Activated CD8-positive, alpha-beta T cell treated with anti-CD3 and anti-CD28 coated beads, Interleukin-2, amount 10 ng/mL, durations not matched to agents 7 days and 5 days (primary cell): Measurements from ENCODE around the gene GTF2H4. TPM values are rescaled to one million over a fixed set of nuclear protein-coding genes. Genes with fewer than 3 reads are reported as not detected.
"Not testable (repeated sequence)": the region's sequence is repeated elsewhere in the genome, so short reads cannot be mapped to it uniquely, and the experiment has no call there.

Experiments used
- ATAC-seq: fragments of 150-1000 bp; cut with Tn5 transposase; one replicate; pipeline ENCODE4 v1.10.0; 2021; ENCODE audit warnings: moderate library complexity
- CTCF ChIA-PET: fragments of 350-600 bp; sonication (Branson Sonifier 250); formaldehyde crosslinking; loops from one replicate; lab custom pipeline; 2021; ENCODE audit warnings: antibody characterized with exemption; lab: Charles Lee
- POLR2A ChIA-PET: fragments of 350-600 bp; sonication (Branson Sonifier 250); formaldehyde crosslinking; loops from one replicate; lab custom pipeline; 2021; ENCODE audit warnings: antibody characterized with exemption; lab: Charles Lee
- DNase-seq: peaks from one replicate; pipeline ENCODE4 v3.0.0-alpha.2; 2020
- H3K27ac Mint-ChIP-seq: one replicate; pipeline ENCODE4 v1.8.0; 2021; ENCODE audit warnings: mild to moderate bottlenecking, mixed read lengths
- H3K27me3 Mint-ChIP-seq: one replicate; pipeline ENCODE4 v1.8.0; 2021; ENCODE audit warnings: low read depth, mixed read lengths
- H3K36me3 Mint-ChIP-seq: one replicate; pipeline ENCODE4 v1.8.0; 2021; ENCODE audit warnings: low read depth, mixed read lengths
- H3K4me1 Mint-ChIP-seq: one replicate; pipeline ENCODE4 v1.8.0; 2021; ENCODE audit warnings: low read depth, mixed read lengths
- H3K4me3 Mint-ChIP-seq: one replicate; pipeline ENCODE4 v1.8.0; 2021; ENCODE audit warnings: mild to moderate bottlenecking, mixed read lengths
- H3K9me3 Mint-ChIP-seq: one replicate; pipeline ENCODE4 v1.8.0; 2022; ENCODE audit warnings: mixed read lengths; ENCODE audit not compliant: insufficient read depth
- total RNA-seq, 2 experiments: library from RNA; stranded (reverse); gene quantifications; one replicate each; pipeline ENCODE4 v1.2.3, GENCODE V29; 2021

GTF2H4 gene
- total RNA-seq, 2 experiments from 2014 or later, result 30.0 to 30.1 TPM

DNA sequence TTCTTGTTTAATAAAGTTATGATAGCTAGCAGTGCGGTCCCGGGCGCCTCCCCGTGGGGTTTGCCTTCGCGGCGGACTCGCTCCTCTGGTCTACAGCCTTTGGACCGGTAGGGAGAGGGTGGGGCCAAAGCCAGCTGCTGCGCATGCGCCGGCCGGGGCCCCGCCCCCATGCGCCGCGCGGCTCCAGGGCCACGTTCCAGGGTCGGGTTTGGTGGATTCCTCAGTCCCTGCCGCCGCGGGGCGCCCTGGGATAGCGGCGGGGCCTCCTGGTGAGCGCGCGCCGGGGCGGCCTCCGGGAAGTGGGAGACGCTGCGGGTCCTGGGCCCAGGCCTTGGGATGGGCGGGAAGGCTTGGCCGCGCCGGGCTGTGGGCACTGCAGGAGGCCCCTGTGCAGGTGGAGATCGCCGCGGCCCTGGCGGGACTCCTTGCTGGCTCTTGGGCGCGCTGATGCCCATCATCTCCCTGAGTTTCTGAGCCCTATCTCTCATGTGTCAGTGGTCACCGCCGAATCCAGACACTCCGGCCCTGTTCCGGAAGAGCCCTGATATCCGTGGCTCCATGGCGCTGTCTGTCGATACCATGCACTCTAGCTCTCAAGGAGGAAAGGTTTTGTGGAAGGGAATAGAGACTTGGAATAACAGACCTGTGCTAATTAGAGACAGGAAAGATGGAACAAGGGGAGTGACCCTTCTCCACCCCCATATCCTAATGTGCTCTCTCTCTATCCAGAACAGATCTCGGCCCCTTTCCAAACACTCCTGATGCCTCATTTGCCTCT lies 6.3 kb downstream of the GTF2H4 start, which contains the start of gene VARS2:
TSS of gene VARS2 (plus strand) at position 163 of the 778 bp plus-strand sequence. CDS start at position 762, 599 bp downstream.
- H3K27me3 Mint-ChIP-seq, result no peaks in the 10 kb centered on the region
- peaks cover 43% of the 10 kb centered on the region for H3K36me3 Mint-ChIP-seq
- no peaks in the 10 kb centered on the region for H3K9me3 Mint-ChIP-seq
- DNase-seq (peak; percentile 87), ATAC-seq (peak; percentile 97)
- peak within 1 kb of the TSS; percentile 89 for H3K27ac Mint-ChIP-seq
- peak within 1 kb of the TSS; percentile 86 for H3K4me3 Mint-ChIP-seq
- ChIA-PET POLR2A (interaction anchor here (0.6 to 1.1 kb wide), 5 partner anchors 21 to 325 kb away, joined by 3 to 4 read pairs (median 3); partner anchors contain the start of gene MRPS18B), CTCF (interaction anchor here (0.6 to 9.3 kb wide), 29 partner anchors 9 to 233 kb away, joined by 3 to 97 read pairs (median 7); partner anchors contain the start of gene DDR1)
- peaks cover 29% of the 10 kb centered on the region for H3K4me1 Mint-ChIP-seq

DNA sequence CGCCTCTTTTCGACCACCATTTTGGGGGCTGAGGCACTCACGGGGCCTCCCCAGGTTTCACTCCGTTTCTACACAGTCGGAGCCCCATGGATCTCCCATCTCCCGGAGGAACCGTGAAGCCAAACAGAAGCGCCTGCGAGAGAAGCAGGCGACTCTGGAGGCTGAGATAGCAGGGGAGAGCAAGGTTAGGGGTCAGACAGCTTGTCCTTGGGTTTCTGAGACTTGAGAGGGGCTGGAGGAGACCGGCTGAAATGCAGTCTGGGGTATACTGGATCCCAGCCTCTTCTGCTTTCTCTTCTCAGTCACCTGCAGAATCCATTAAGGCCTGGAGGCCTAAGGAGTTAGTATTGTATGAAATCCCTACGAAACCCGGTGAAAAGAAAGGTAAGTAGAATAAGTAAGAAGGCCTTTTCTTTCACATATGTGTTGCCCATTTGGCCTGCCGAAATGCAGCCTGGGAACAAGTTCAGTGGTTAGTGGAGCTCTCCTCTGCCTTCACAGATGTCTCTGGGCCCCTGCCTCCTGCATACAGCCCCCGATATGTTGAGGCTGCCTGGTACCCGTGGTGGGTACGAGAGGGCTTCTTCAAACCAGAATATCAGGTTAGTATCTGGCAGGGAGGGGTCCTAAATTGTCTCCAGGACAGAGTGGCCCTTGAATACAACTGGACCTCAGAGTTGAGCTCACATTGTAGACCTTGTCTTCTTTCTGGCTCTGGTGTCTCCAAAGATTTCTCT lies 7.0 kb downstream of the GTF2H4 start:
- no peak for DNase-seq
- no peaks in the 10 kb centered on the region for H3K27me3 Mint-ChIP-seq
- no peak for ATAC-seq
- H3K36me3 Mint-ChIP-seq, result peaks cover 48% of the 10 kb centered on the region
- ChIA-PET CTCF (interaction anchor here (0.6 to 9.3 kb wide), 28 partner anchors 9 to 233 kb away, joined by 3 to 97 read pairs (median 8); partner anchors contain the start of gene DDR1), POLR2A (no interaction called here)
- H3K9me3 Mint-ChIP-seq, result no peaks in the 10 kb centered on the region
- H3K4me1 Mint-ChIP-seq, result peaks cover 29% of the 10 kb centered on the region
- H3K4me3 Mint-ChIP-seq, result peak overlapping the region; percentile 86
- peak overlapping the region; percentile 89 for H3K27ac Mint-ChIP-seq

DNA sequence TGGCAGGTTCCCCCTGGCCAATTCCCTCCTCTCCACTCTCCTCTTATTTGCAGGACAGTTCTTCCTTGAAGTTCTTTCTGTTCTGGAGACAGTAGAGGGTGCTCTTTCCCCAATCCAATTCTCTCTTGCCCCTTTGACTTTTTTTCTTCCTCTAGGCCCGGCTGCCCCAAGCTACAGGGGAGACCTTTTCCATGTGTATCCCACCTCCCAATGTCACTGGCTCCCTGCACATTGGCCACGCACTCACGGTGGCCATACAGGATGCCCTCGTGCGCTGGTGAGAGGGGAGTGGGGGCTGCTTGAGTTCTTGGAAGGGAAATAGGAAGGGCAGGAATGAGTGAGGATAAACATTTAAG lies 7.6 kb downstream of the GTF2H4 start:
- no peaks in the 10 kb centered on the region for H3K9me3 Mint-ChIP-seq
- no peak for ATAC-seq
- H3K4me1 Mint-ChIP-seq, result peaks cover 29% of the 10 kb centered on the region
- H3K27ac Mint-ChIP-seq, result peak overlapping the region; percentile 5
- H3K4me3 Mint-ChIP-seq, result peak overlapping the region; percentile 86
- ChIA-PET CTCF (interaction anchor here (0.6 to 9.3 kb wide), 33 partner anchors 8 to 236 kb away, joined by 3 to 97 read pairs (median 6); partner anchors contain the start of gene DDR1), POLR2A (no interaction called here)
- DNase-seq, result peak; percentile 46
- H3K36me3 Mint-ChIP-seq, result peaks cover 48% of the 10 kb centered on the region
- H3K27me3 Mint-ChIP-seq, result no peaks in the 10 kb centered on the region

DNA sequence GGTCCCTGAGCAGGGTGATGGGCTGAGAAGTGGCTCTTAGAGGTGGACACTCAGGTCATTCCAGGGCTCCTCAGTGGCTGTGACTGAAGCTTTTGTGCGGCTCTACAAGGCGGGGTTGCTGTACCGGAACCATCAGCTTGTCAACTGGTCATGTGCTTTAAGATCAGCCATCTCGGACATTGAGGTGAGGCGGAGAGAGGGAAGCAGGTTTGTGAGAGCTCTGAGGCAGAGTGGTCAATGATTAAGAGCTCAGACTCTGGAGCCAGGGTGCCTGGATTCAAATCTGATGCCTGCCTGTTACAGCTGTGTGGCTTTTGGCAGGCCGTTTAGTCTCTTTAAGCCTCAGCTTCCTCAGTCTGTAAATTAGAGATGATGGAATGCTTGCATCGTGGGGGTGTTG lies 9.0 kb downstream of the GTF2H4 start:
- POLR2A ChIA-PET, result interaction anchor here (0.9 kb wide), 1 partner anchor 9 kb away, joined by 3 read pairs; the partner anchor contains the start of gene GTF2H4

DNA sequence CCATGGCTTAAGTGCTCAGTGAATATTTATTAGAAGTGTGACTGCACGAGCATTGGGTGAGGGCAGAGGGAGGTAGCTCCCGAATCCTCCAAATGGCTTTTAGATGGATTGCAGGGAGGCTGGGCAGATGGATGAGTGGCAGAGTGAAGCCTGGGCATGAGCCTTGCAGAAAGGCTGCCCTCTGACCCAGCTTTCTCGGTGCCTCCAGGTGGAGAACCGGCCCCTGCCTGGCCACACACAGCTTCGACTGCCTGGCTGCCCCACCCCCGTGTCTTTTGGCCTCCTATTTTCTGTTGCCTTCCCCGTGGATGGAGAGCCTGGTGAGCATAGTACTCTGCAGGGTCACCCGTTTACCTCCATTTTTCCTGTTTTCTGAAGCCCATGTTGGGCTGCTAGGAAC lies 9.5 kb downstream of the GTF2H4 start:
- DNase-seq (no peak), ATAC-seq (no peak)
- Mint-ChIP-seq H3K4me1 (peaks cover 29% of the 10 kb centered on the region), H3K36me3 (peaks cover 38% of the 10 kb centered on the region), H3K4me3 (no peak overlapping the region), H3K27me3 (no peaks in the 10 kb centered on the region), H3K27ac (no peak overlapping the region), H3K9me3 (no peaks in the 10 kb centered on the region)
- CTCF ChIA-PET, result interaction anchor here (1.1 to 9.3 kb wide), 7 partner anchors 12 to 238 kb away, joined by 3 to 97 read pairs (median 56); no protein-coding TSS in a partner anchor
- POLR2A ChIA-PET, result interaction anchor here (0.9 kb wide), 1 partner anchor 10 kb away, joined by 3 read pairs; the partner anchor contains the start of gene GTF2H4

More for the DNA sequence above, 9.0 kb downstream of the GTF2H4 start:
- H3K4me3 Mint-ChIP-seq, result no peak overlapping the region
- CTCF ChIA-PET, result interaction anchor here (1.1 to 9.3 kb wide), 8 partner anchors 9 to 238 kb away, joined by 3 to 97 read pairs (median 41); no protein-coding TSS in a partner anchor
- H3K27ac Mint-ChIP-seq, result no peak overlapping the region
- peaks cover 42% of the 10 kb centered on the region for H3K36me3 Mint-ChIP-seq
- H3K27me3 Mint-ChIP-seq, result no peaks in the 10 kb centered on the region
- ATAC-seq, result no peak
- DNase-seq, result no peak
- H3K9me3 Mint-ChIP-seq, result no peaks in the 10 kb centered on the region
- H3K4me1 Mint-ChIP-seq, result peaks cover 29% of the 10 kb centered on the region

DNA sequence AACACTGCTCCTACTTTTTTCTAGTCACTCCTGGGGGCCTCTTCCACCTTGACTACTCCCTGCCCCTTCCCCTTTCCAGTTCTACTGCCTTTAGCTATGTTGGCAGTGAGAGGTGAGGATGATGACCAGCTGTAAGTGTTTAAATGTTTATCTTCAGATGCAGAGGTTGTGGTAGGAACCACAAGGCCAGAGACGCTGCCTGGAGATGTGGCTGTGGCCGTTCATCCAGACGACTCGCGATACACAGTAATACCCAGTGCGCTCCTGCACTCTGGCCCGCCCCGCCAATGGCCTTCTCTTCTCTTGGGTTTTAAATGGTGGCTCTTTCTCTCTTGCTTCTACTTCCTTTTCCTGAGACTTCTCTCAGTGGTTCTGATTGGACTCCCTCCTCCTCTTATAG lies 10.7 kb downstream of the GTF2H4 start:
- H3K36me3 Mint-ChIP-seq, result peaks cover 37% of the 10 kb centered on the region
- ChIA-PET POLR2A (no interaction called here), CTCF (interaction anchor here (0.6 to 9.3 kb wide), 4 partner anchors 152 to 167 kb away, joined by 3 to 83 read pairs (median 3); no protein-coding TSS in a partner anchor)
- H3K27ac Mint-ChIP-seq, result no peak overlapping the region
- H3K27me3 Mint-ChIP-seq, result no peaks in the 10 kb centered on the region
- no peak for DNase-seq
- no peak for ATAC-seq
- H3K4me3 Mint-ChIP-seq, result no peak overlapping the region
- H3K9me3 Mint-ChIP-seq, result no peaks in the 10 kb centered on the region
- peaks cover 21% of the 10 kb centered on the region for H3K4me1 Mint-ChIP-seq

DNA sequence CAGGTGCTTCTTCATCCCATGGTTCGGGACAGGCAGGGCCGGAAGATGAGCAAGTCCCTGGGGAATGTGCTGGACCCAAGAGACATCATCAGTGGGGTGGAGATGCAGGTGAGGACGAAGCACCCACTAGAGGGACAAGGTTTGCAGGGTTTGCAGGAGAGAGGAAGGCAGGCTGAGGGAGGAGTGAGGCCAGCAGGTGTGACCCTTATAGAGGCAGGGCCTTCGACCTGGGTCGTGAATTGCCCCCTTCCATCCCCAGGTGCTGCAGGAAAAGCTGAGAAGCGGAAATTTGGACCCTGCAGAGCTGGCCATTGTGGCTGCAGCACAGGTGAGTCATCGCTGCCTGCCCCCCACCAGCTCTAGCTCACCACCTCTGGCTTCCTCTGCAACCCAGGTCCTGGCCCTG lies 14.4 kb downstream of the GTF2H4 start:
- Mint-ChIP-seq H3K4me3 (no peak overlapping the region), H3K4me1 (no peaks in the 10 kb centered on the region), H3K27me3 (no peaks in the 10 kb centered on the region), H3K36me3 (peaks cover 39% of the 10 kb centered on the region), H3K27ac (no peak overlapping the region), H3K9me3 (no peaks in the 10 kb centered on the region)
- CTCF ChIA-PET, result no interaction called here
- ATAC-seq, result no peak
- POLR2A ChIA-PET, result no interaction called here
- no peak for DNase-seq

DNA sequence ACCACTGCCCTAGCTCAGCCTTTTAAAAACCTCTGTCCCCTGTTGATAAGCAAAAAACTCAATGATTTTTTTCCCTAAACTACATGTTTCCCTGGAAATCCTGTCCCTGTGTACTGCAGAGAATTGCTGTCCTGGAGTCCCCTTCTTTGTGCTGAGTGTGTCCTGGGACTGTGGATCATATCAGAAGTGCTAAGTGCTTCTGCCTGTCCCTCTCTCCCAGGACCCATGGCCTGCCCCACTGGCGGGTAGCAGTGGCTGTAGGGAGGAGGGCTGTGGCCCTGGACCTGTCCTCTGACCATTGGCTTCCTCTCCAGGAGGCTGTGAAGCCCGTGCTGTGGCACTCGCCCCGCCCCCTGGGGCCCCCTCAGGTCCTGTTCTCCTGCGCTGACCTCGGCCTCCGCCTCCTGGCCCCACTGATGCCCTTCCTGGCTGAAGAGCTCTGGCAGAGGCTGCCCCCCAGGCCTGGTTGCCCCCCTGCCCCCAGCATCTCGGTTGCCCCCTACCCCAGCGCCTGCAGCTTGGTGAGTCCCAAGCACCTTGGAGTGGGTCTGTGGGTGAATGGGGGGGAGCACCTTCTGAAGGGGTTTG lies 16.1 kb downstream of the GTF2H4 start:
- H3K4me1 Mint-ChIP-seq, H3K27ac Mint-ChIP-seq, ATAC-seq, H3K27me3 Mint-ChIP-seq, H3K9me3 Mint-ChIP-seq, POLR2A ChIA-PET, DNase-seq, H3K4me3 Mint-ChIP-seq: not testable (repeated sequence)
- CTCF ChIA-PET, result interaction anchor here (1.3 kb wide), 1 partner anchor 9 kb away, joined by 5 read pairs; no protein-coding TSS in a partner anchor
- H3K36me3 Mint-ChIP-seq, result peaks cover 39% of the 10 kb centered on the region

DNA sequence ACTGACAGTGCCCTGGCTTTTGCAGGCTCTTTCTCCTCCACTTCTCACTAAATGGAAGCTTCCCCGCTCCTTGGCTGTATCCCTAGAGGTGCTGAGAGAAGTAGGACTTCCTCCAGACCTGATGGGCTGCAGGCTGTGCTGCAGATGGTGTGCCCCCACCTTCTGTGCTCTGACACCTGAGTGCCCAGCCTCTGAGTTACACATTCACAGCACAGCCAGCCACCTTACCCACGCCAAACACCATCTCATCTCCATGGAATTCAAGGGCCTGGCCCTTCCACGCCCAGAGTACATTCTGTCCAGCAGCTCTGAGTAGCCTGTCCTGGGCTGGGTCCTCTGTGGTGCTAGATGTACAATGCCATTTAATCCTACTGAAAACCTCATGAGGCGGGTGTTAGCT lies 18.6 kb downstream of the GTF2H4 start:
- H3K4me3 Mint-ChIP-seq, result no peak overlapping the region
- CTCF ChIA-PET, result interaction anchor here (0.7 to 1.9 kb wide), 5 partner anchors 11 to 176 kb away, joined by 3 to 10 read pairs (median 3); no protein-coding TSS in a partner anchor
- no peaks in the 10 kb centered on the region for H3K4me1 Mint-ChIP-seq
- no peak overlapping the region for H3K27ac Mint-ChIP-seq
- DNase-seq (no peak), ATAC-seq (no peak)
- POLR2A ChIA-PET, result no interaction called here
- peaks cover 31% of the 10 kb centered on the region for H3K36me3 Mint-ChIP-seq
- no peaks in the 10 kb centered on the region for H3K27me3 Mint-ChIP-seq
- H3K9me3 Mint-ChIP-seq, result no peaks in the 10 kb centered on the region

DNA sequence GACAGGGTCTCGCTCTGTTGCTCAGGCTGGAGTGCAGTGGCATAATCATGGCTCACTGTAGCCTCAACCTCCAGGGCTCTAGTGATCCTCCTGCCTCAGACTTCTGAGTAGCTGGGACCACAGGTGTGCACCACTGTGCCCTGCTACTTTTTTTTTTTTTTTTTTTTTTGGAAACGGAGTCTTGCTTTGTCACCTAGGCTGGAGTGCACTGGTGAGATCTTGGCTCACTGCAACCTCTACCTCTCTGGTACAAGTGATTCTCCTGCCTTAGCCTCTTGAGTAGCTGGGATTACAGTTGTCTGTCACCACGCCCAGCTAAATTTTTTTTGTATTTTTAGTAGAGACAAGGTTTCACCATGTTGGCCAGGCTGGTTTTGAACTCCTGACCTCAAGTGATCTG lies 19.1 kb downstream of the GTF2H4 start:
- POLR2A ChIA-PET, ATAC-seq, DNase-seq, H3K4me1 Mint-ChIP-seq, H3K4me3 Mint-ChIP-seq, H3K27me3 Mint-ChIP-seq, H3K27ac Mint-ChIP-seq, H3K9me3 Mint-ChIP-seq: not testable (repeated sequence)
- peaks cover 31% of the 10 kb centered on the region for H3K36me3 Mint-ChIP-seq
- CTCF ChIA-PET, result interaction anchor here (1.1 to 1.3 kb wide), 3 partner anchors 105 to 175 kb away, joined by 3 to 4 read pairs (median 3); no protein-coding TSS in a partner anchor

DNA sequence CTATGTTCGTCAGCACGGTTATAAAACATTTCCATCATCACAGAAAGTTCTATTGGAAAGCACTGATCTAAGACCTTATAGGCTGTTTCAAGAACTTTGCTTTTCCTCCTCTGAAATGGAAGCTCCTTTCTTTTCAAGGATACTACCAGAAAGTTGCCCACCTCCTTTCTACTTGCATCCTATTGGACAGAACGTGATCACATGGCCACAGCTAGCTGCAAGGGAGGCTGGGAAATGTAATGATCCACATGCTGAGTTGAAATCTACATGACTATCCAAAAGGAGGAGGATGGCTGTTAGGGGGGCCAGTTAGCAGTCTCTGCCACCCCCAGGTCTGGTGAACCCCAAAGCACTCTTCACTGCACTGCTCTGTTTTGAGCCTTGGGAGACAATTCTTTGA lies 20.7 kb downstream of the GTF2H4 start:
- peaks cover 22% of the 10 kb centered on the region for H3K36me3 Mint-ChIP-seq
- H3K4me1 Mint-ChIP-seq, result no peaks in the 10 kb centered on the region
- H3K9me3 Mint-ChIP-seq, result no peaks in the 10 kb centered on the region
- no peak overlapping the region for H3K27ac Mint-ChIP-seq
- ChIA-PET POLR2A (no interaction called here), CTCF (interaction anchor here (0.5 to 3.2 kb wide), 5 partner anchors 14 to 826 kb away, joined by 3 to 11 read pairs (median 3); partner anchors contain the start of gene VARS2)
- DNase-seq (no peak), ATAC-seq (no peak)
- H3K4me3 Mint-ChIP-seq, result no peak overlapping the region
- no peaks in the 10 kb centered on the region for H3K27me3 Mint-ChIP-seq
